ENCODE data around the gene ZNF469. TPM values are rescaled to one million over a fixed set of nuclear protein-coding genes. Genes with fewer than 3 reads are reported as not detected.

The ZNF469 gene
- total RNA-seq, 1 donor from 2014 or later = 1.5 TPM

DNA sequence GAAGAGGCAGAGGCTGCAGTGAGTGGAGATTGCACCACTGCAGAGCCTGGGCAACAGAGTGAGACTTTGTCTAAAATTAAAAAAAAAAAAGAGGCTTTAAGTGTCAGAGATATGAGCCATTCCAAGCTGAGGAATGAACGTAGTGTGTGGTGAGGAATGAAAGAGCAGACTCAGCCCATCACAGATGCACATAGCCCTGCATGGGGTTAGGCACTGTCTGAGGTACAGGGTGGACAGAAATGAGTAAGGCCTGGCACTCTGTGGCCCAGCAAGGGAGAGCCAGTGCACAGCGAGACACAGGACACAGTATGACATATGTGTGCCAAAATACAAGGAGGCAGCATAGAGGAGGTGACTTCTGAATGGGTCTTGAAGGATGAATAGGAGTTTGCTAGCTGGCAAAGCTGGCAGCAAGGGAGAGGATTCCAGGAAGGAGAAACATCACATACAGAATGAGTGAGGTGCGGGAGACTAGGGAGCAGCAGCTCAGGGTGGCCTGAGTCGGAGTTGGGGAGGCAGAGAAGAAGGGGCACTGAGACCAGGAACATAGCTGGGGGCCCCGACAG lies 8.7 kb upstream of the ZNF469 start:
- DNase-seq (ENCODE audit: low spot score) = no peak
- intact Hi-C loops (cut with DNase I) = no loop called here

DNA sequence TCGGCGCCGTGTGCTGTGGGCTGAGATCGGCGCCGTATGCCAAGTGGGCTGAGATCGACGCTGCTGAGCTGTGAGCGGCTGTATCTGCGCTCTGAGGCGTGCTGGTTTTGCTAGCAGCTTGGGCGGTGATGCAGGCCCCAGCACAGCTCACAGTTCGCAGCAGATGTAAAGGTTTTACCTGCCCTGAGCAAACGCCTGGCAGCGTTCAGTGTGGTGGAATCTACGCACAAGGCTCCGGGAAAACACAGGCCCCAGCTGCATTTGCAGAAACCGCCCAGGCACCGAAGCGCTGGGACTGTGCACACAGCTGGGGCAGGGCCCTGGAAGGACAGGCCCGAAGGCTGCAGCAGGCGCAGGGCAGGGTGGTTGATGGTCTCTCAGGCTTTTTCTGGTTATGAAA lies 8.0 kb upstream of the ZNF469 start:
- DNase-seq (ENCODE audit: low spot score) = no peak
- intact Hi-C loops (cut with DNase I) = no loop called here

DNA sequence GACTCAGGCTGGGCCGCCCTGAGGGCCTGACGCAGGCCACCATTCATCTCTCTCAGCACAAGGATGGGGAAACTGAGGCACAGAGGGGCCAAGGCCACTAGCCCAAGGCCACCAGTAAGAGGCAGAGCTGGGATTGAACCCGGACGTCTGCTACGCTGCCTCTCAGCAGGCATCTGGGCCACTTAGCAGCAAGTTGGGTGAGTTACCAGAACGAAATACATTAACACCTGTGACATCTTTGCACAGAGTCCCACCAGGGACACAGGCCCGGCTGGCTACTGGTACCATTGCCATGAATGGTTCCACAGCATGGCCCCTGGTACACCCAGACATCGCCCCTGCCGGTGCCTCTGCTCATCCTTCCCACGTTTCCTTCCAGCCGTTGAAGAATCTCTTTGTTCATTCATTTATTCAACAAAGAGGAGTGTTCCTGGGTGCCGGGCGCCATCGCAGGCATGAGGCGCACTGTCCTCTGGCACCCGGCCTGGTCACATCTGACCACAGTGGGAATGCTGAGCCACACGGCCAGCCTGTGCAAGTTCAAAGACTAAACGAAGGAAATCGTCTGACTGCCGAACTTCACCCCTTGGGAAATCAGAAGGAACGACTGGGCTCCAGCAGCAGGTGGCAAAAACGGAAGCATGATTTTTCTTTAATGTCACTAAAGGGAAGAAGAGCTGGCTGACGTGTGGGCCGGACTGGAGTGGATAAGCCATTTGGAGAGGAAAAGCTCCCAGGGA lies 7.4 kb upstream of the ZNF469 start:
- no peak for DNase-seq (ENCODE audit: low spot score)
- intact Hi-C loops (cut with DNase I) = no loop called here

DNA sequence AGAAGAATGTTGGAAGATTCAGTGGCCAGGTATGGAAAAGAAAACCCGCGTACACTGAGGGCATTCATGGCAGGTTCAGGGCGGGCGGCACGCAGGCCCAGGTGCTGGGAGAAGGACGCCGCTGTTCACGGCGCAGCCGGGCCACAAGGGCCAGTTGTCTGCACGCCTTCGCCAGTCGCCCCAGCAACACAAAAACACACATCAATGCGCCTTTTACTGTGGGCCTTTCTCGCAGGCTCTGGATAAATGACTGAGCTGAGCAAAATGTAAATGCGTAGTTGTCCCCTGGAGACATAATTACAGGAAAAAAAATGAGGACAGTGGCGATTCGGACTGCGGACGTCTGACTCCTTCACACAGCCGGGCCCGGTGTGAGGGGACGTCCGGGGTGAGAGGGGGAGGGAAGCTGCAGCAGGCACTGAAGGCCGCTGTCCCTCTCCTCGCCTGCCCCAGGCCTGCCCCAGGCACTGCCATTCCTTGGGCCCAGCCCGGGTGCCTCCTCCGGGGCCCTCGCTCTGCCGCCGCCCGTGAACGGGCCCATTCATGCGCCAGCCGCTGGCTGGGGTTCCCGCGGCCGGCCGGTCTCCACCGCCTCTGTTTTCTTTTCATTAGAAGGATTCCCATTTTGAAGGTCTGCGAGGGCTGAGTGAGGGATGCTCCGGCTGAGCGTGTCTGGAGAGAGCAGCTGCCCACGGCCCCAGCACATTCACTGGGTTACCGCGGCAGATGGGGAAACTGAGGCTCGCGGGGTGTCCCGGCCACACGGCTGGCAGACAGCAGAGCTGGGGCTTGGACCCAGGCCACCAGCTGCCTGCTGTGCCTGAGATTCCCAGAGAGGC lies 6.5 kb upstream of the ZNF469 start:
- intact Hi-C loops (cut with DNase I) = no loop called here
- peak; percentile 50 for DNase-seq (ENCODE audit: low spot score)

DNA sequence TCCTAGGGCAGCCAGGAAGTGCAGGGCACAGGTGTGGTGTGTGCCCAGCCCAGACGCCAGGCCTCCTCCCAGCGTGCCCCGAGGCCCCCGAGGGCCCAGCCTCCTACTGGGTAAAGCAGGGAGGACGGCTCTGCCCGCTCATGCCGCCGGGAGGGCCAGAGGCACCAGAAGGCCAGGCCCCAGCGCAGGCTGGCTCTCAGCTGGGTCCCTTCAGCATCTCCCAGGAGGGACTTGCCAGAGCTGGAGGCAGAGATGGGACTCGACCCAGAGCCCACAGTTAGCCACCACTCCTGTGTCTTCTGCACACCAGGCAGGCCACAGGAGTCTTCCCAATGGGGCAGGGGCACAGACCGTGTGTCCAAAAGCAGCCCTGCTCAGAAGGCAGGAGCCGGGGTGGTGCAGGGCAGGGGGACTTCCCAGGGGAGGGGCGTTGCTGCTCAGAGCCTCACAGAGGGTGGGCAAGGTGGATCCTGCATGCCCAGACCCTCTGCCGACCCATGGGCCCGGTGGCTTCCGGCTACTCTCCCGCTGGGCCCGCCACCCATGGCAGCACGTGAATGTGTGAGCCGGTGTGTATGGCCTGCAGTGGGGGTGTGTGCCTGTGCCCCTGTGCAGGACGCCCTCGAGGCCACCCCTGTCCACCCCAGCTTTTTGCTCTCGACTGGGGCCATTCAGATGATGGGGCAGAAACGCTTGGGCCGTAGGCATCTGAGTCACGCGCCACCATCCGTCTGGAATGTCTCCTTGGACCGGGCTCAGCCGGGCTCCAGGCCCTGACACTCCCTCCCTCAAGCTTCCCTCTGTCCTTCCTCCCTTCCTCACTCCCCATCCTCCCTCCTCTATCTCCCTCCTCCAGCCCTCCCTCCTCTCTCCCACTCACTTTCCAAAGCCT lies 5.7 kb upstream of the ZNF469 start:
- peak; percentile 64 for DNase-seq (ENCODE audit: low spot score)
- intact Hi-C loops (cut with DNase I) = no loop called here

DNA sequence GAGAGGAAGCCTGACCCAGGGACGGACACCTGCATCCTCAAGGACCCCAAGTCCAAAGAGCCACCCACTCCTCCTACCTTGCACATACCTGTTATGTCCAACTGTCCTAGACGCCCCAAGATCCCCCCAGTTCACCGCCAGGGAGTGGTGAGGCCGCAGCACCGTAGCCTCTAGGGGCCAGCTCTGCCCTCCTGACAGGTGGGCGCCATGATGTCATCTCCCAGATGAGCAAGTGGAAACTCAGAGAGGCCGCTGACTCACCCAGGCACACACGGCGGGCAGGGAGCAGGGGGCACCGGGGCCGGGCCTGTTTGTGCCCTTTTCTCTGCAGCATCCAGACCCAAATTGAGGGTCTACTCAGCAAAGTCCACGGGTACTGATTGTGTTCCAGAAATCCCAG lies 4.8 kb upstream of the ZNF469 start:
- peak; percentile 66 for DNase-seq (ENCODE audit: low spot score)
- intact Hi-C loops (cut with DNase I) = no loop called here

DNA sequence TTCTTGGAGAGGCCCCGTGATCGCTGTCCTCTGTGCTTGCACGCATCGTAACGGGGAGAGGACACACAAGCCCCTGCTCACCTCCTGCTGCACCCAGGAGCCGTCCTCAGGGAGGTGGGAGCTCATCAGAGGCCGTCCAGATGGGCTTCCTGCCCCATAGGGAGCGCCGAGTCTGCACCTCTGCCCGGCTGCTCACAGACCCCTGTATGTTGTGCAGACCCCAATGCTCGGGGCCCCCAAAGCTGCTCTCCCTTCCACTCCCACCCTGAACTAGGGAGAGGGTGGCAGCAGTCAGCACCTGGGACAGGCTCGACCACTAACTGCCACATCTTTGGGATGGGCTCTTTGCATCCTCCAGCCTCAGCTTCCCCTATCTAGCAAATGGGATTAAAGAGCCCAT lies 4.4 kb upstream of the ZNF469 start:
- intact Hi-C loops (cut with DNase I) = no loop called here
- DNase-seq (ENCODE audit: low spot score) = peak; percentile 53

DNA sequence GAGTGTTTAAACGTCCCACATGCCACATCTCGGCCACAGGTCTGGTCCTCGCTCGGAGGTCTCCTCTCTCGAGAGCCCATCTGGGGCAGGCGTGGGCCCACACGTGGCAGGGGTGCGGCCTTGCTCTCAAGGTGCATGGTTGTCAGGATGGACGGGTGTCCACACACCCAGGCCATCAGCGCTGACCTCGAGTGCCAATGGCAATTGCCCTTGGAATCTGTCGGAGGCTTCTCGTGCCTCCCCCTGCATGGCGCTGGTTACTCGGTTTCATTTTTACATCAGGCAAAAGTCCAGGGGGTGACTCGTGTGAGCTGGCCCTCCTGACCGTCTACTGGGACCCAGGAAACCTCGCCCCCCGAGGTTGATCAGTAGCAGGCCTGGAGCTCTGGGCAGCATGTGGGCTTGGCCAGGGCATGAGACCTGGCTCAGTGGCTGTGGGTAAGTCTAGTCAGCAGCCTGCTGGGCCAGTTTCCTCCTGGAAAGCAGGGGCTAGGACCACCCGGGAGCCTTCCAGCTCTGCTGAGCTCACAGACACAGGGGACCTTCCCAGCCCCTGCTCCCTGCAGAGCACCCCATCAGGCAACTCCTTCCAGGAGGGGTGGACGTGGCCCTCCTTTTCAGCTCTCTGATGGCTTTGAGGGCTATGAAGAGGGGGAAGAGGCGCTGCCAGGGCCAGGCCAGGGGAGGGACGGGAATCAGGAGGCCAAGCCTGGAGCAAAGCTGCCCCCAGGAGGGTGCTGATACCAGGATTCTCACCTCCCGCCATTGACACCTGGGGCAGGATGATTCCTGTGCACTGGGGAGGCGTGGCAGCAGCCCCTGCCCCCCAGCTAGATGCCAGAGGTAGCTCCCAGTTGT lies 3.7 kb upstream of the ZNF469 start:
- intact Hi-C loops (cut with DNase I) = no loop called here

DNA sequence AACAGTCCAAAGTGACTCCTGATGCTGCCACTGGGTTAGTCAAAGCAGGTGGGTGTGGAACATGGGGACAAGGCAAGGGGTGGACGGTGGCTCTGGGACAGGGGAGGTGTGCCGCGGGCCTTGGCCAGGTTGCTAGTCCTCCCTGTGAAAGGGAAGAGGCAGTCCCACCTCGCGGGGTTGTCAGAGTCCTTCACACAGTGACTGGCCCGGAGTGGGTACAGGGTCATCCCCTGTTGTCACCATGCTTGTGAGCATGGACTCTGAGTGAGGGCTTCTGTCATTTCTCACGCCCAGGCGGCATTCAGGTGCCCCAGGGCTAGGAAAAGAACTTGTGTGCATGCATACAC lies 3.1 kb upstream of the ZNF469 start:
- intact Hi-C loops (cut with DNase I) = no loop called here

More for the DNA sequence above, 3.7 kb upstream of the ZNF469 start:
- peak; percentile 74 for DNase-seq (ENCODE audit: low spot score)

DNA sequence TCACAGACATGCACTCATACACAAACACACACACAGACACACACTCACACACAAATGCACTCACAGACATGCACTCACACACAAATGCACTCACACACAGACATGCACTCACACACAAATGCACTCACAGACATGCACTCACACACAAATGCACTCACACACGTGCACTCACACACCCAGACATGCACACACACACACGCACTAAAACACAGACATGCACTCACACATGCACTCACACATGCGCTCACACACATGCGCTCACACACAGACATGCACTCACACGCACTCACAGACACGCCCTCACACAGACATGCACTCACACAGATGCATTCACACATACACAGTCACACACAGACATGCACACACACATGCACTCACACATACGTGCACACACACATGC lies 2.7 kb upstream of the ZNF469 start:
- intact Hi-C loops (cut with DNase I) = no loop called here
- DNase-seq (ENCODE audit: low spot score) = peak; percentile 17

More for the DNA sequence above, 3.1 kb upstream of the ZNF469 start:
- peak; percentile 49 for DNase-seq (ENCODE audit: low spot score)

DNA sequence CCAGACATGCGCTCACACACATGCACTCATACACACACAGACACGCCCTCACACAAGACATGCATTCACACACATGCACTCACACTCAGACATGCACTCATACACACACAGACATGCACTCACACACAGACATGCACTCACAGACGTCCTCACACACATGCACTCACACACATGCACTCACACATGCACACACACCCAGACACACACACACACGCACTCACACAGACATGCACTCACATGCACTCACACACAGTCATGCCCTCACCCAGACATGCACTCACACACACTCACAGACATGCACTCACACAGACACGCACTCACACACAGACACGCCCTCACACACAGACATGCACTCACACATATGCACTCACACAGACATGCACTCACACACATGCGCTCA lies 2.1 kb upstream of the ZNF469 start:
- intact Hi-C loops (cut with DNase I) = no loop called here
- peak; percentile 27 for DNase-seq (ENCODE audit: low spot score)

DNA sequence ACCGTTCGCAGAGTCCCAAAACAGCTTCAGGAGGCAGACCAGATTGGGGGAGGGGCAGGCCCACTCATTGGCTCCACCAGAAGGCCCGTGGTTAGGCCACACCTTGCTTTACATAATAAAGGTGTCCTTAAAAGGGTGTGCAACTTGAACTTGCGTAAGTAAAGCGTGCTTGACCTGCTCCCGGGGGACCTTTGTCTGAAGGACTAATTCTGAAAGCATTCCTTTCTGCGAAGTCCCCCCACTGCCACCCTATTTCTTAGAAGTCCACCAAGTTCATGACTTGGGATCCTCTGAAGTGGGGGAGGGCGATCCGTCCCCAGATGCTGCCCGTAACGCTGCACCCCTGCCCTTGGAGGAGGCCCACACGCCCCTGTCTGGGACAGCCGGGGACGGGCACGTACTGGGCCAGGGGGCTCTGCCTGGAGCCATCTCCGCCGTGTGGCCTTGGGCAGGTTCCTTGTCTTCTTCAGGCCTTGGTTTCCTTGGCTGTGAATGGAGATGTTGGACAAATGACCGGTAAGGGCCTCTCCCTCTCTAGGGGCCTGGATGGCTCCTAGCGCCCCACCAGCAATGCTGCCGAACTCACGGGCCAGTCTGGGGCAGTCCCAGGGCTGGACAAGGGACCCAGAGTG lies 823 bp upstream of the ZNF469 start:
- intact Hi-C loops (cut with DNase I) = no loop called here
- DNase-seq (ENCODE audit: low spot score) = peak; percentile 33

DNA sequence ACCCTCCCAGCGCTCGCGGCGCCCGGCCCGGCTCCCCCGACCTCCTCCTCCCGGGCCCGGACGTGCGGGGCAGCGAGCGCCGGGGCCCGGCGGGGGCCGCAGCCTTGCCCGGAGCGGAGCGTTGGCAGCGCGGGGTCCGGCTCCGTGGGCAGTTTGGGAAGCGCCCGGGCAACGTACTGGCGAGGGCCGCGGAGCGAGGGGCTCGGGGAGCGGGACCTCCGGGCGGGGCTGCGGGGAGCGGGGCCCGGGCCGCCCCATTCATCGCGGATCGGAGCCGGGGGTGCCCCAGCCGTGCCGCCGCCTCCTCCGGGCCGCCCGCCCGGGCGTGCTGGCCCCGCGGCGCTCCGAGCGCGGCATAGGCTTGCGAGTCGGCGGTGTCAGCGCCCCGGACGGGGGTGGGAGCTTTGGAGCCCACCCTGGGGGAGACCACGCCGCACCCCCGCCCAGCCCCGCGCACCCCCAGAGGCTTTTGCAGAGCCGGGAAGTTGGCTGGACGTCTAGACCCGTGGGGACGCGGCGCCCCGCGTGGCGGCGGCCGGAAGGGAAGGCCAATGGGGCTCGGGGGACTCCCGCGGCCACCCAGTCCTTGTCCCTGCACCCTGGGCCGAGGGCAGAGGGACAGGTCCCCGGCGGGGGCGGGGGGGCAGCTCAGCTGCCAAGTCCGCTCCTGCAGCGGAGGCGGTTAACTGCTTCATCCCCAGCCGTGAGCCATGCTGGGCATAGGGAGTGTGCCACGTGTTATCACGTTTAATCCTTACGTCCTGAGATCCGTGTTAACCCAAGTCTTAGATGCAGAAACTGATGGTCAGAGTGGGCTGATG lies 852 bp downstream of the ZNF469 start:
- intact Hi-C loops (cut with DNase I) = no loop called here
- peak; percentile 75 for DNase-seq (ENCODE audit: low spot score)

DNA sequence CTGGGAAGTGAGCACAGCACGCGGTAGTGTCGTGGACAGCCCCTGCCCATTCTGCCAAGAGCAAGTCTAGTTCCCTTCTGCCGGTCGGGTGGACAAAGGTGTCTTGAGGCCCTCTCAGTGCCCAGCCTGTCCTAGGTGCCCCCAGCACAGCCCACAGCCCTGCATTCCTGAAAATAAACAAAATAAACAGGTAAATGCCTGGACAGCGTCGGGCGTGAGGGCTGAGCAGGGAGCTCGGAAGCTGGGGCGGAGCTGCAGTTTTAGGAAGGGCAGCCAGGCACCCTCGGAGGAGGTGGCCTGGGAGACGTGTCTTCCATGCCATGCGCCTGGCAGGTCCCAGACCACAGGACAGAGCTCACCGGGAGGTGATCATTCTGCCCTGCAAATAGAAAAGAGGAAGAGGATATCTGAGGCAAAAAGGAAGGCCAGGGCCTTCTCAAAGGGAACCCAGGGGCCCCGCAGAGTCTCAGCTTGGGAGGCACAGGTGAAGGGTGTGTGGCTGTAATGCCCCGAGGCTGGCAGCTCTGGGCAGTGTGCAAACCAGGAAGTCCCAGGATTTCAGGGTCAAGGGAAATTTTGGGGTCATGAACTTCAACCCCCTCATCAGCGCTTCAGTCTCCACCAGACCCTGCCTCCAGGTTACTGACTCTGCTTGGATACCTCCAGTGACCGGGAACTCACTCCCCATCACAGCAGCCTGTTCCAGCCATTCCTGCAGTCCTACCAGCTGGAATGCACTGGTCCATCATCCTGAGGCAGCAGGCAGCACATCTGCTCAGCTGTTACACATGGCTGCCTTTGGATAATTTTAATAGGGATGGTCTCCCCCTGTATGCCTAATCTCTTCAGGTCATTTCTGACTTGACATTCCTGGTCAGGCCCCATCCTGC lies 1.7 kb downstream of the ZNF469 start:
- DNase-seq (ENCODE audit: low spot score) = peak; percentile 43
- intact Hi-C loops (cut with DNase I) = no loop called here

DNA sequence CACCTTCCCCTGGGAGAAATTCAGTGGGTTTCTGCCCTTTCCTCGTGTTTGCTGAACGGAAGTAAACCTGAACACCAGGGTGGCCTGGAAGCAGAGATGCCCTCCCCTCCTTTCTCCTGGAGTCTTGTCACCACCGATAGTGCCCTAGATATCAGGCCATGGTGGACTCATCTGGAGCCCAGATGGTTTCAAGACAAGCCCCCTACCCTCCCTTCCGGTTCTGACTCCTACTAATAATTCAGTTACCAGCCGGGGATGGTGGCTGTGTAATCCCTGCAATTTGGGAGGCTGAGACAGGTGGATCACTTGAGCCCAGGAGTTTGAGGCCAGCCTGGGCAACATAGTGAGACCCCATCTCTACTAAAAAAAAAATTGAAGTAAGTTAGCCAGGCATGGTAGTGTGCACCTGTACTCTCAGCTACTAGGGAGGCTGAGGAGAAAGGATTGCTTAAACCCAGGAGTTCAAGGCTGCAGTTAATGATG lies 2.4 kb downstream of the ZNF469 start:
- DNase-seq (ENCODE audit: low spot score) = no peak
- intact Hi-C loops (cut with DNase I) = no loop called here
